ENCODE results near the gene NCAPD2. TPM values are rescaled to one million over a fixed set of nuclear protein-coding genes. Genes with fewer than 3 reads are reported as not detected.

The NCAPD2 gene
- total RNA-seq, 1 experiment from 2014 or later, result 204 TPM

DNA sequence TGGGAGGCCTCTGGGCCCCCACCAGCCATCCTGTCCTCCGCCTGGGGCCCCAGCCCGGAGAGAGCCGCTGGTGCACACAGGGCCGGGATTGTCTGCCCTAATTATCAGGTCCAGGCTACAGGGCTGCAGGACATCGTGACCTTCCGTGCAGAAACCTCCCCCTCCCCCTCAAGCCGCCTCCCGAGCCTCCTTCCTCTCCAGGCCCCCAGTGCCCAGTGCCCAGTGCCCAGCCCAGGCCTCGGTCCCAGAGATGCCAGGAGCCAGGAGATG, 39.7 kb downstream of the NCAPD2 start:
- Histone ChIP-seq H3K4me3 (ENCODE audit: low read depth, low read length) (peak overlapping the region; percentile 93), H3K9me3 (no peaks in the 10 kb centered on the region), H3K27me3 (replicated peaks; ENCODE audit: control insufficient read depth, insufficient read depth, low read length) (no peaks in the 10 kb centered on the region), H3K4me1 (peaks cover 41% of the 10 kb centered on the region), H3K36me3 (ENCODE audit: control insufficient read depth, insufficient read depth, low read length) (peaks cover 23% of the 10 kb centered on the region)
- H3K9me3 Mint-ChIP-seq (ENCODE audit: unreplicated experiment), result no peaks in the 10 kb centered on the region
- ChIA-PET POLR2A (interaction anchor here (0.5 to 2.7 kb wide), 67 partner anchors 8 to 991 kb away, joined by 3 to 68 read pairs (median 9); partner anchors contain the start of genes CDCA3, COPS7A, IFFO1 and LTBR), CTCF (interaction anchor here (0.6 to 1.1 kb wide), 13 partner anchors 19 to 404 kb away, joined by 3 to 11 read pairs (median 5); partner anchors contain the start of genes MRPL51, NOP2 and TAPBPL)
- DNase-seq, result no peak
- H3K36me3 Mint-ChIP-seq (ENCODE audit: insufficient read depth, unreplicated experiment), result peaks cover 98% of the 10 kb centered on the region
- BruUV-seq (replicated peaks), result no TSS peak
- TF ChIP-seq CTCF (IDR thresholded peaks at IDR 0.05; ENCODE audit: insufficient read depth in 1 of 2, low read depth in 1 of 2, low read length in 1 of 2, severe bottlenecking in 1 of 2, unreplicated experiment in 1 of 2), result no peak
- peaks cover 51% of the 10 kb centered on the region for H3K4me1 Mint-ChIP-seq (ENCODE audit: low read depth, unreplicated experiment)
- intact Hi-C loops (cut with micrococcal nuclease; ENCODE audit: unreplicated experiment), result no loop called here
- no peaks in the 10 kb centered on the region for H3K27me3 Mint-ChIP-seq (ENCODE audit: insufficient read depth, unreplicated experiment)
- peak overlapping the region; percentile 91 for H3K4me3 Mint-ChIP-seq (ENCODE audit: unreplicated experiment)
- peak overlapping the region; percentile 97 for H3K27ac Mint-ChIP-seq (ENCODE audit: unreplicated experiment)

- Mint-ChIP-seq H3K4me3 (ENCODE audit: unreplicated experiment) (peak within 1 kb of the TSS; percentile 91), H3K27ac (ENCODE audit: unreplicated experiment) (peak within 1 kb of the TSS; percentile 97), H3K27me3 (ENCODE audit: insufficient read depth, unreplicated experiment) (no peaks in the 10 kb centered on the region), H3K36me3 (ENCODE audit: insufficient read depth, unreplicated experiment) (peaks cover 98% of the 10 kb centered on the region), H3K4me1 (ENCODE audit: low read depth, unreplicated experiment) (peaks cover 46% of the 10 kb centered on the region), H3K9me3 (ENCODE audit: unreplicated experiment) (no peaks in the 10 kb centered on the region)
- Histone ChIP-seq H3K4me1 (peaks cover 36% of the 10 kb centered on the region), H3K4me3 (ENCODE audit: low read depth, low read length) (peak within 1 kb of the TSS; percentile 93), H3K36me3 (ENCODE audit: control insufficient read depth, insufficient read depth, low read length) (peaks cover 23% of the 10 kb centered on the region), H3K27me3 (replicated peaks; ENCODE audit: control insufficient read depth, insufficient read depth, low read length) (no peaks in the 10 kb centered on the region), H3K9me3 (no peaks in the 10 kb centered on the region)
- BruUV-seq (replicated peaks), result TSS peak; percentile 39
- ChIA-PET POLR2A (interaction anchor here (0.5 to 2.7 kb wide), 75 partner anchors 8 to 991 kb away, joined by 3 to 68 read pairs (median 9); partner anchors contain the start of genes CDCA3, COPS7A, IFFO1 and LTBR), CTCF (interaction anchor here (0.6 to 1.0 kb wide), 21 partner anchors 17 to 431 kb away, joined by 3 to 11 read pairs (median 4); partner anchors contain the start of genes MRPL51, NOP2, PLEKHG6 and TAPBPL)
- DNase-seq, result peak; percentile 98 to 99
- TF ChIP-seq CTCF (IDR thresholded peaks at IDR 0.05; ENCODE audit: insufficient read depth in 1 of 2, low read depth in 1 of 2, low read length in 1 of 2, severe bottlenecking in 1 of 2, unreplicated experiment in 1 of 2), result no peak
- intact Hi-C loops (cut with micrococcal nuclease; ENCODE audit: unreplicated experiment), result loop anchor here (1.0 kb wide), 3 partner anchors 34 to 64 kb away; partner anchors contain the start of genes NCAPD2, NOP2 and VAMP1
These were observed 40.2 kb downstream of the NCAPD2 start, which contains the start of gene GAPDH for GRCh38 chr12:6533923-6534694. GAPDH (plus strand) TSS chr12:6534517; CDS start chr12:6534833, 316 bp downstream.

- peaks cover 21% of the 10 kb centered on the region for H3K36me3 ChIP-seq (ENCODE audit: control insufficient read depth, insufficient read depth, low read length)
- peak overlapping the region; percentile 93 for H3K4me3 ChIP-seq (ENCODE audit: low read depth, low read length)
- Mint-ChIP-seq H3K4me1 (ENCODE audit: low read depth, unreplicated experiment) (peaks cover 45% of the 10 kb centered on the region), H3K27ac (ENCODE audit: unreplicated experiment) (peak overlapping the region; percentile 97), H3K27me3 (ENCODE audit: insufficient read depth, unreplicated experiment) (no peaks in the 10 kb centered on the region), H3K4me3 (ENCODE audit: unreplicated experiment) (peak overlapping the region; percentile 91), H3K9me3 (ENCODE audit: unreplicated experiment) (no peaks in the 10 kb centered on the region), H3K36me3 (ENCODE audit: insufficient read depth, unreplicated experiment) (peaks cover 98% of the 10 kb centered on the region)
- no peaks in the 10 kb centered on the region for H3K27me3 ChIP-seq (replicated peaks; ENCODE audit: control insufficient read depth, insufficient read depth, low read length)
- no TSS peak for BruUV-seq (replicated peaks)
- no peaks in the 10 kb centered on the region for H3K9me3 ChIP-seq
- intact Hi-C loops (cut with micrococcal nuclease; ENCODE audit: unreplicated experiment), result loop anchor here (1.0 kb wide), 3 partner anchors 34 to 64 kb away; partner anchors contain the start of genes NCAPD2, NOP2 and VAMP1
- H3K4me1 ChIP-seq, result peaks cover 31% of the 10 kb centered on the region
- ChIA-PET CTCF (interaction anchor here (0.6 to 1.4 kb wide), 13 partner anchors 16 to 403 kb away, joined by 3 to 9 read pairs (median 5); partner anchors contain the start of genes MRPL51, NOP2, PLEKHG6 and TAPBPL), POLR2A (interaction anchor here (0.7 to 2.7 kb wide), 32 partner anchors 9 to 318 kb away, joined by 3 to 68 read pairs (median 13); partner anchors contain the start of genes CDCA3, COPS7A, IFFO1 and MLF2)
- no peak for DNase-seq
- TF ChIP-seq CTCF (IDR thresholded peaks at IDR 0.05; ENCODE audit: insufficient read depth in 1 of 2, low read depth in 1 of 2, low read length in 1 of 2, severe bottlenecking in 1 of 2, unreplicated experiment in 1 of 2), result no peak
These were observed 40.7 kb downstream of the NCAPD2 start for GRCh38 chr12:6534695-6534944.
